ENCODE measurements around the gene ZDHHC12.

The ZDHHC12 gene

GRCh38 chr9:128724744-128725211, 851 bp upstream of the ZDHHC12 start:
- DNase-seq (ENCODE audit: low read depth) = peak; percentile 92
- TF ChIP-seq, protein P1, sequence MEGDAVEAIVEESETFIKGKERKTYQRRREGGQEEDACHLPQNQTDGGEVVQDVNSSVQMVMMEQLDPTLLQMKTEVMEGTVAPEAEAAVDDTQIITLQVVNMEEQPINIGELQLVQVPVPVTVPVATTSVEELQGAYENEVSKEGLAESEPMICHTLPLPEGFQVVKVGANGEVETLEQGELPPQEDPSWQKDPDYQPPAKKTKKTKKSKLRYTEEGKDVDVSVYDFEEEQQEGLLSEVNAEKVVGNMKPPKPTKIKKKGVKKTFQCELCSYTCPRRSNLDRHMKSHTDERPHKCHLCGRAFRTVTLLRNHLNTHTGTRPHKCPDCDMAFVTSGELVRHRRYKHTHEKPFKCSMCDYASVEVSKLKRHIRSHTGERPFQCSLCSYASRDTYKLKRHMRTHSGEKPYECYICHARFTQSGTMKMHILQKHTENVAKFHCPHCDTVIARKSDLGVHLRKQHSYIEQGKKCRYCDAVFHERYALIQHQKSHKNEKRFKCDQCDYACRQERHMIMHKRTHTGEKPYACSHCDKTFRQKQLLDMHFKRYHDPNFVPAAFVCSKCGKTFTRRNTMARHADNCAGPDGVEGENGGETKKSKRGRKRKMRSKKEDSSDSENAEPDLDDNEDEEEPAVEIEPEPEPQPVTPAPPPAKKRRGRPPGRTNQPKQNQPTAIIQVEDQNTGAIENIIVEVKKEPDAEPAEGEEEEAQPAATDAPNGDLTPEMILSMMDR (conservative IDR thresholded peaks at IDR 0.05; ENCODE audit: control insufficient read depth, insufficient read depth, low read depth, low read length) = peak; percentile 4
- H3K4me3 ChIP-seq (ENCODE audit: control insufficient read depth, low read depth, low read length) = peak overlapping the region; percentile 70

- DNase-seq (ENCODE audit: low read depth) = no peak
- TF ChIP-seq, protein P1 (conservative IDR thresholded peaks at IDR 0.05; ENCODE audit: control insufficient read depth, insufficient read depth, low read depth, low read length) = no peak
- H3K4me3 ChIP-seq (ENCODE audit: control insufficient read depth, low read depth, low read length) = peak overlapping the region; percentile 70
Observed at GRCh38 chr9:128723352-128723865, 518 bp downstream of the ZDHHC12 start.

DNA sequence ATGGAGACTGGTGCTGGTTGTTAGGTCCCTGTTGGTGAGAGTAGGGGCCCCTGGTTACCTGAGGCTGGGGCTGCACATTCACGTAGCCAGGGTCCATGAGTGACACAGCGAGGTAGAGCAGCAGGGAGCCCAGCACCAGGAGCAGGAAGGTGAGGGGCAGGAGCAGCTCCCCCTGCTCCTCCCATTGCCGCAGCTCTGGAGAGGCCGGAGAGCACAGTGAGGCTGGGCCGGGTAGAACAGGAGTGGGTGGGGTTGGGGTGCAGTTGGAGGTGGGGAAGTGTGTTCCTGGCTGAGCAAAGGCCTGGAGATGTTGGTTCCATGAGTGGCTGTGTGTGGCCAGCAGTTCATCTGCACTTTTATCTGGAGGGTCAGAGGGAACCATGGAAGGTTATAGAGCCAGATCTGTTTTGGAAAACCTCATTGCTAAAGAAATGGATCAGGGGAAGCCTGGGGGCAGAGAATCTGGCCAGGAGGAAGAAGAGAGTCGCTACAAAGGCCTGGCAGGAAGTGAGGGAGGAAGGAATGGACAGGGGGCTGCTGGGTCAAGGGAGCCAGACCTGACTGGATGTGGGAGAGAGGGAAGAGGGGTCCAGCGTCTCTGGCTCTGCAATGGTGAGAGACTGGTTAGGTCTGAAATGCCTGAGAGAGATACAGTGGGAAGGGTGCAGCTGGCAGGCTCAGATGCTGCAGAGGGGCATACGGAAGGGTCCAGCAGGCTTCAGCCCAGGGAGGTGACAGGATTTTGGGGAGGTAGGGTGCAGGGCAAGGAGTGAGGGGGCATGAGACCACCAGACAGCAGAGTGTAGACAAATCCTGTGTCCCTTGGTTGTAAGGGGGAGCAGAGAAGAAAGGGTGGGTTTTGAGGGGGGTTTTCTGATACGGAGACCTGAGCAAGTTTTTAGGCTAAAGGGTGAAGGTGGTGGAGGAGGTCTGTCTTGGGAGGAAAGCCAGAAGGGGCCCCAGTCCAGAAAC, 1.3 kb downstream of the ZDHHC12 start:
- no peak for DNase-seq (ENCODE audit: low read depth)
- H3K4me3 ChIP-seq (ENCODE audit: control insufficient read depth, low read depth, low read length) = no peak overlapping the region
- TF ChIP-seq, protein P1 (conservative IDR thresholded peaks at IDR 0.05; ENCODE audit: control insufficient read depth, insufficient read depth, low read depth, low read length) = no peak

DNA sequence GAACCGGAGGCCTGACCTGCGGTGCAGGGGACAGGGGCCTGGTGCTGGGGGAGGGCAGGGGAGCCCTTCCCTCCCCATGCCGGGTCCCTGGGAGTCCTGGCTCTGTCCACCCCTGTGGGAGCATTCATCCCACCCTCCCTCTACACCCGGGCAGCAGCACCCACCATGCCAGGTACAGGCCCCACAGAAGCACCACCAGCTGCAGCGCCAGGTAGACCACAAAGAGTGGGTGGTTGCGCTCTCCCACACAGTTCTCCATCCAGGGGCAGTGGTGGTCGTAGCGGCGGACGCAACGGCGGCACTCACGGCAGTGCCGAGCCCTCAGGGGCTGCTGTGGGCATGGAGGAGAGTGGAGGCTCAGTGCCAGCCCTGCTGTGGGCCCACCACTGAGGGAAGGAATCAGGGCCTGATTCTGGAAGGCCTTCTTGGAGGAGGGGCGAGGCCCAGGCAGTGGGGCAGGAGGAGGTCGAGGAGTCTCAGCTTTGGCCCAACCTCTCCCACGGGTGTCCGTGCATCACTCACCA, 2.4 kb downstream of the ZDHHC12 start:
- DNase-seq (ENCODE audit: low read depth) = no peak
- TF ChIP-seq, protein P1 (conservative IDR thresholded peaks at IDR 0.05; ENCODE audit: control insufficient read depth, insufficient read depth, low read depth, low read length) = no peak
- H3K4me3 ChIP-seq (ENCODE audit: control insufficient read depth, low read depth, low read length) = no peak overlapping the region

- DNase-seq (ENCODE audit: low read depth) = no peak
- no peak overlapping the region for H3K4me3 ChIP-seq (ENCODE audit: control insufficient read depth, low read depth, low read length)
- TF ChIP-seq, protein P1 (conservative IDR thresholded peaks at IDR 0.05; ENCODE audit: control insufficient read depth, insufficient read depth, low read depth, low read length) = no peak
Observed at GRCh38 chr9:128720841-128721486, 3.0 kb downstream of the ZDHHC12 start.

- no peak overlapping the region for H3K4me3 ChIP-seq (ENCODE audit: control insufficient read depth, low read depth, low read length)
- no peak for DNase-seq (ENCODE audit: low read depth)
- TF ChIP-seq, protein P1 (conservative IDR thresholded peaks at IDR 0.05; ENCODE audit: control insufficient read depth, insufficient read depth, low read depth, low read length) = no peak
Observed at GRCh38 chr9:128719919-128720605, 3.9 kb downstream of the ZDHHC12 start.

Data from fibroblast of mammary gland (primary cell).